Amniotic epithelial cell (primary cell): ENCODE results near the gene ANO7.

Experiments used
- DNase-seq: peaks from one replicate; pipeline ENCODE4 v3.0.0-alpha.2; 2010; ENCODE audit warnings: low read depth

Gene ANO7

GRCh38 chr2:241188361-241189092, at the start of gene ANO7:
Gene ANO7, plus strand, starts transcription at chr2:241188677. Its CDS starts 1,387 bp downstream, at chr2:241190064.
- no peak for DNase-seq

DNA sequence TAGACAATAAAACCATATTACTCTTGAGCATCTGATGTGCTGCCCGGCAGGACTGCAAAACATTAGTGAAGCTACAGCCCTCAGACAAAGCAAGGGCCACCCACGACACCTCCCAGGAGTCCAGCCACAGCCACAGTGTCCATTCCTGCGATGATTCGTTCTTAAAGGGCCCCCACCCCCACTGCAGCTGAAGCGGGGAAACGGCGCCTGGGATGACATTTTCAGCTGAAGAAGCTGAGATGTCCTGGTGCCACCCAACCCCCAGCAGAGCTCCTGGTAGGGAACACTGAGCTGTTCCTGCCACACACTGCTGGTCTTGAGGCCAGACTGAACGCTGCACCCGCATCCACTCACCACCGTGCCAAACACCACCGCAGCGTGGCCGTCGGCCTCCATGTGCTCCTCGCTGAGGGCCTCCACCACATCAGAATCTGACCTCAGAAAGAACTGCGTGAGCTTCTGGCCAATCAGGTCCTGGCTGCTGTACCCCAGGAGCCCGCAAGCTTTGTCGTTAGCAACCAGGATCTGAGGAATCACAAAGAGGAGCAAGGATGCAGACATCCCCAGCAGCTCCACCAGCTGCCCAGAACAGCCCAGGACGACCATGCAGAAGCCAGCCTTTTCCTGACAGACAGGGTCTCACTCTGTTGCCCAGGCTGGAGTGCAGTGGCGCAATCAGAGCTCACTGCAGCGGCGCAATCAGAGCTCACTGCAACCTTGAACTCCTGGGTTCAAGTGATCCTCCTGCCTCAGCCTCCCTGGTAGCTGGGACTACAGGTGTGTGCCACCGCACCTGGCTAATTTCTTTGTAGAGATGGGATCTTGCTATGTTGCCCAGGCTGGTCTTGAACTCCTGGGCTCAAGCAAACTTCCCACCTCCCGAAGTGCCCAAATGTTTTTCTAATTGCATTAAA, 48.7 kb upstream of the ANO7 start:
- DNase-seq = no peak

- DNase-seq = no peak
Measured at GRCh38 chr2:241140445-241140840, 48.0 kb upstream of the ANO7 start.

- no peak for DNase-seq
Measured at GRCh38 chr2:241141214-241141770, 47.2 kb upstream of the ANO7 start.

- no peak for DNase-seq
Measured at GRCh38 chr2:241142063-241142462, 46.4 kb upstream of the ANO7 start.

GRCh38 chr2:241142593-241142992, 45.9 kb upstream of the ANO7 start:
- DNase-seq = no peak

GRCh38 chr2:241146286-241146685, 42.2 kb upstream of the ANO7 start:
- no peak for DNase-seq

- DNase-seq = no peak
Measured at GRCh38 chr2:241147336-241147735, 41.1 kb upstream of the ANO7 start.

DNA sequence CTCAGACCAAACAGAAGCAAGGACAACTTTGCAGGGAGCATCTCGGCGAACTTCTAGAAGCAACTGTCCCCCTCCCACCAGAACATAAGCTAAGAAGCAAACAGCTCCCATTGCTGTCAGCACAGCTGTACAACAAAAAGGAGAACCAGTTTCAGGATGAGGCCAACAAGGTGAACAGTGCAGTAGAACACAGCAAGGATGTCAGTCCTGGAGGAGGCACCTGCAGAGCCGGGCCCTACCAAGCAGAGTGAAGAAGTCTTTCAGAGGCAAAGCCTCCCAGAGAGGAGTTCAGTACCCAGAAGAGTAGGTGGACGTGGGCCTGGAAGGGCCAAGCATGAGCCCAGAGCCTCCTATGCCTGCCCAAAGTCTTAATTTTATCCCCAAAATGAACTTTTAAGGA, 40.2 kb upstream of the ANO7 start:
- DNase-seq = no peak

DNA sequence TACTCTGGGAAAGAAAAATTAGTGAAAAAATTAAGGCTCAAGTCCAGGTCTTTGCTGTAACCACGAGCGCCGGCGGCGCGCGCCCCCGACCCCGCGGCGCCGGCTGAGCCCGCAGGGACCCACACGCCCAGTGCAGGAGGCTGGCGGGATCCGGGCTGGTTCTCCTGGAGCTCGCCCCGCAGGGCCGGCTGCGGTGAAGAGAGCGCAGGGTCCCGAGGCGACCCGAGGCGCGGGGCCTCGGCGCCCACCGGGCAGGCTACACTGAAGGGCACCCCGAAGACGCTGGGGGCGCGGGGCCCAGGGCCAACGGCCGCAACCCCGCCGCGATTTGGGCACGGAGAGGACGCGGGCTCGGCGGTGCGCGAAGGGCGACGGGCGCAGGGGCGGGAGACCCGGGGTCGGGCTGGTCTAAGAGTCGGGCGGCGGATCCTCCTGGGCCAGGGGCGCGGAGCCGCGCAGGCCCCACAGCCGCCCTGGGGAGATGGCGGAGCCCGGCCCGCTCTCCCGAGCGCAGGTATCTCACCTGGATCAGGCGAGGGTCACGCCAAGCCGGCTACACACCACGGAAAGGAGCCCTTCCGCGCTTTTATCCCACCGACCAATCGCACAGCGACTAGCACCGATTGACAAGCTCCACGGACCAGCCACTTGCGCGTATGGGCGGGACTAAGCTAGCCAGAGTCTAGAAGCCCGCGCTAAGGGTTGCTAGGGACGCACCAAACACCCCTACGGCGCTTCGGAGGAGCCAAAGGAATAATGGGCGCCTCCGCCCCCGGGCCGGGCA, 39.4 kb upstream of the ANO7 start, which contains the start of gene PASK:
TSS of gene PASK (minus strand) at position 582 of the 784 bp plus-strand sequence. CDS start 6,440 bp downstream, outside the sequence.
- peak; percentile 93 for DNase-seq

DNA sequence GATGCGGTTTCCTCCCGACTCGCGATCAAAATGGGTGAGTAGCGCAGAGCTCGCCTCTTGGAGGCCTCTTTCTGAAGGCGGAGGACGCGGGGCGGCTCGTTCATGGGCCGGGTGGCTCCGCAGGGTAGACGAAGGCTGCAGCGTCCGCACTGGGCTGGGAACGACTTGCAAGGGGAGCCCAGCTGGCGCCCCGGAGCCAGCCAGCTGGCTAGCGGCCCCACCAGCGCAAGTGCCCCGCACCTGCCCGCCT, 38.9 kb upstream of the ANO7 start:
- no peak for DNase-seq

GRCh38 chr2:241149925-241150659, 38.4 kb upstream of the ANO7 start, which contains the start of gene PPP1R7:
Gene PPP1R7, plus strand, starts transcription at chr2:241150467. Its CDS starts 29 bp downstream, at chr2:241150496.
- DNase-seq = peak; percentile 89

- no peak for DNase-seq
Measured at GRCh38 chr2:241150660-241151530, 37.6 kb upstream of the ANO7 start.

DNA sequence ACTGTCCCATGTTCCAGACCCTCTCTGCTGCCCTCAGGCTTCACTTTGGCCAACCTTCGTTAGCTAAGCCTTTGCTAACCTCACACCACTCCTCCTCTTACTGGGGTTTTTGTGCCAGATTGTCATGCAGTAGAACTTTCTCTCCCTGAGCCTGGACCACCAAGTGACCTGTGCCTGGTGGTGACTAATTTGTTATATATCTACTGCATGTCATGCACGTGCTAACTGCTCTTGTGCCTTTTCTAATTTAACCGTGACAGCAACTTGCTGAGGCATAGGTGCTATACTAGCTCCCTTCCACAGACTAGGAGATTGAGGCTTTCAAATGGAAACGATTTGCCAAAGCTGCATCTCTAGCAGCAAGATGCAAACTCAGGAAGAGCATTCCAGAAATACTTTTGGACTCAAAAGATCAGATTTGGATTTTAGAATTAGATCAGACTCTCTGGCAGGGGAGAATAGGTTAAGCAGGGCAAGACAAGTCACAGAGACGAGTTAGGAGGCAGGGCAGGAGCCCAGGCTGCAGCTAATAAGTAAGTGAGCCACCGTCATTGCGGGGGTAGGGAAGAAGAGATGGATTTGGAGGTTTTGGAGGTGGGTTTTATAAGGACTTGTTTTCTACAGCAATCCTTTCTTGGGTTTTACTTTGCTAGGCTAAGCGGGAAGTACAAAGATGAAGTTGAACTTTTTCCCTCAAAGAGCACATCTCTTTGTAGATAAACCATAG, 36.4 kb upstream of the ANO7 start:
- DNase-seq = no peak

DNA sequence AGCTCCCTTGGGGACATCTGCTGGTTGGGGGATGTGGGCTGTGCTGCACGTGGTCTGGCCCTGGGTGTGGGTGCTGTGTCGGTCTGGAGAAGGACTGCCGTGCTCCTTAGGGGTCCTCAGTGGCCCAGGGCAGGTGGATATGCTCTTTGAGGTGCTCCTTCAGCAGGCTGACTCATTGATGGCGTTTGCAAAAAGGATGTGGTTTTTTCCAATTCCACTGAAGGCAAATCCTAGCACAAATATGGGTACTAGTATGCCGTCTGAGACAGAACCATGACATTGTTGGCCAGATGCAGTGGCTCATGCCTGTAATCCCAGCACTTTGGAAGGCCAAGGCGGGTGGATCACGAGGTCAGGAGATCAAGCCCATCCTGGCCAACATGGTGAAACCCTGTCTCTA, 34.9 kb upstream of the ANO7 start:
- DNase-seq = no peak

DNA sequence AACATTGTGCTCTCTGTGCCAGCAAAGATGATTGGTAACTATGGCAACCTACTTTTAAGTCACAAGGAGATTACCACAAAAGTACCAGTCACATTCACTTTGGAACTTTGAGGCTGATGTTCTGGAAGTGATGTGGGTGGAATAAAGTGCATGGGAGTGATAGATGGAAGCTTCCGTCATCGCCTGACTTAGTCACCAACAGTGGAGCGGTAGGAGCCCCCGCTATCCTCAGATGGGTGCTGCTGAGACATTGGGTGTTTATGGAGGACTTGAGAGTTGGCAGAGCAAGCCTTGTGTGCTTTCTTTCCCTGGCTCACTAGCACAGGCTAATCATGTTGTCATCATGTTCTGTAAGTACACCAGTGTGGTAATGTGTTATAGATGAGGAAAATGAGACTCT, 33.6 kb upstream of the ANO7 start:
- DNase-seq = peak; percentile 32

GRCh38 chr2:241155936-241156335, 32.5 kb upstream of the ANO7 start:
- no peak for DNase-seq

- no peak for DNase-seq
Measured at GRCh38 chr2:241156971-241157441, 31.5 kb upstream of the ANO7 start.

DNA sequence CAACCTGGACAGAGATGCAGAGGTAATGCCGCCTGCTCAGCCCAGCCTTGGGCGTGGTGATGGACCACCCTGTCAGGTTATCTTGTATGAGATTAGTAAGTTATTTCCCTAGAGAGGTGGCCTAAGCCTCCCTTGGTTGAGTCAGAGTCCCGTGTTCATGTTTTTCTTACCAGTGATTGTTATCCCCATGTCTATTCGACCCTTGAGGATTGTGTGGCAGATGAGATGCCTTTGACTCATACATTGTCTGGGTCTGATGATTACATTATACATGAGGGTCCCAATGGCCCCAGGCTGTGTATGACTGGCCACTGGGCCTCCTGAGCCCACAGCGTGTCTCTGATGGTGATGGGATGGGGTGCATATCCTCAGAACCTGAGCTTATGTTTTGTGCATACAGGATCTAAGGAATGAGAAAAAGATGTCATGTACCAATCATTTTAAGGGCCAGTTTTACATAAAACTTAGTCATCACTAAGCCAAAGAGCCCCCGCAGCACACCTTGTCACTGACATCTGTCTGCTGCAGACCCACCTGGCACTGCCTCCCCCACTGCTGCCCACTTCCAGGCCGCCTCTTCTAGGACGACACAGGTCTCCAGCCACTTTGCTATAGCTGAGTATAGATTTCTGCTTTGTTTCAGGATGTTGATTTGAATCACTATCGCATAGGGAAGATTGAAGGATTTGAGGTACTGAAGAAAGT, 30.5 kb upstream of the ANO7 start:
- peak; percentile 66 for DNase-seq
